Trophoblast cell (in vitro differentiated cells and primary cell): ENCODE data around the gene PDE4DIP.
"Not testable (repeated sequence)": the region's sequence is repeated elsewhere in the genome, so short reads cannot be mapped to it uniquely, and the experiment has no call there.

Experiments used
- DNase-seq, 2 donors: peaks; one replicate each; pipeline ENCODE4 v3.0.0-alpha.2; 2016
- H2AFZ ChIP-seq: 2 replicates; pipeline ENCODE4 v1.6.1; 2013; ENCODE audit warnings: low read length, moderate library complexity, mild to moderate bottlenecking; ENCODE audit not compliant: insufficient read depth, poor library complexity
- H2AK5ac ChIP-seq: 2 replicates; pipeline ENCODE4 v1.6.1; 2013; ENCODE audit warnings: mild to moderate bottlenecking, low read length
- H2BK120ac ChIP-seq: 2 replicates; pipeline ENCODE4 v1.6.1; 2013; ENCODE audit warnings: low read length, mild to moderate bottlenecking, moderate library complexity; ENCODE audit not compliant: insufficient read depth, poor library complexity
- H2BK12ac ChIP-seq: 2 replicates; pipeline ENCODE4 v1.6.1; 2013; ENCODE audit warnings: mild to moderate bottlenecking, low read length, moderate library complexity
- H2BK5ac ChIP-seq: 2 replicates; pipeline ENCODE4 v1.6.1; 2013; ENCODE audit warnings: low read length, low read depth, moderate library complexity, mild to moderate bottlenecking; ENCODE audit not compliant: poor library complexity
- H3K14ac ChIP-seq: 2 replicates; pipeline ENCODE4 v1.6.1; 2013; ENCODE audit warnings: mild to moderate bottlenecking, low read length
- H3K18ac ChIP-seq: 2 replicates; pipeline ENCODE4 v1.6.1; 2013; ENCODE audit warnings: mild to moderate bottlenecking, low read length
- H3K23ac ChIP-seq: 2 replicates; pipeline ENCODE4 v1.6.1; 2013; ENCODE audit warnings: low read length
- H3K27ac ChIP-seq: 2 replicates; pipeline ENCODE4 v1.5.1; 2013; ENCODE audit warnings: low read depth, mild to moderate bottlenecking, inconsistent platforms, low read length, moderate library complexity
- H3K27me3 ChIP-seq: 2 replicates; pipeline ENCODE4 v1.6.1; 2013; ENCODE audit warnings: inconsistent platforms, mild to moderate bottlenecking, low read length, moderate library complexity; ENCODE audit not compliant: insufficient read depth
- H3K36me3 ChIP-seq, 2 experiments: 1 replicate in 1 of 2; 2 replicates in 1 of 2; pipeline ENCODE4 v1.6.1; 2013; ENCODE audit warnings: low read length in 2 of 2, mild to moderate bottlenecking in 2 of 2, moderate library complexity in 1 of 2; ENCODE audit not compliant: insufficient read depth in 2 of 2, control insufficient read depth in 1 of 2
- H3K4ac ChIP-seq: 2 replicates; pipeline ENCODE4 v1.6.1; 2013; ENCODE audit warnings: low read depth, mild to moderate bottlenecking, low read length, moderate library complexity
- H3K4me1 ChIP-seq, 2 experiments: 1 replicate in 1 of 2; 2 replicates in 1 of 2; pipeline ENCODE4 v1.6.1; 2013; ENCODE audit warnings: low read length in 2 of 2, mild to moderate bottlenecking in 2 of 2, moderate library complexity in 1 of 2; ENCODE audit not compliant: insufficient read depth in 2 of 2, control insufficient read depth in 1 of 2
- H3K4me2 ChIP-seq: 2 replicates; pipeline ENCODE4 v1.6.1; 2013; ENCODE audit warnings: inconsistent platforms, mild to moderate bottlenecking, low read length, moderate library complexity
- H3K4me3 ChIP-seq: 2 replicates; pipeline ENCODE4 v1.5.1; 2013; ENCODE audit warnings: mild to moderate bottlenecking, low read depth, low read length, inconsistent platforms
- H3K79me1 ChIP-seq: one replicate; pipeline ENCODE4 v1.6.1; 2013; ENCODE audit warnings: low read length
- H3K79me2 ChIP-seq: 2 replicates; pipeline ENCODE4 v1.6.1; 2013; ENCODE audit warnings: low read length, mild to moderate bottlenecking; ENCODE audit not compliant: control insufficient read depth, insufficient read depth, poor library complexity
- H3K9ac ChIP-seq: 2 replicates; pipeline ENCODE4 v1.6.1; 2013; ENCODE audit warnings: mild to moderate bottlenecking, low read length
- H3K9me3 ChIP-seq: 2 replicates; pipeline ENCODE4 v1.6.1; 2013; ENCODE audit warnings: low read depth, mild to moderate bottlenecking, control low read depth, inconsistent platforms, low read length; ENCODE audit not compliant: insufficient read depth
- H4K12ac ChIP-seq: 2 replicates; pipeline ENCODE4 v1.6.1; 2013; ENCODE audit warnings: low read depth, mild to moderate bottlenecking, low read length, moderate library complexity
- H4K8ac ChIP-seq: 2 replicates; pipeline ENCODE4 v1.6.1; 2013; ENCODE audit warnings: low read depth, mild to moderate bottlenecking, low read length, moderate library complexity
- H4K91ac ChIP-seq: one replicate; pipeline ENCODE4 v1.6.1; 2013; ENCODE audit warnings: low read depth, mild to moderate bottlenecking, low read length, moderate library complexity
- WGBS: extraction: QIAGEN DNeasy Blood & Tissue Kit; methylation state at CpG from one replicate; pipeline ENCODE4 v1.1.7; 2013; ENCODE audit warnings: missing lambda C conversion rate; ENCODE audit not compliant: insufficient read length, insufficient coverage; ENCODE audit errors: extremely low coverage; 5-methylcytosine and 5-hydroxymethylcytosine counted together

PDE4DIP gene

DNA sequence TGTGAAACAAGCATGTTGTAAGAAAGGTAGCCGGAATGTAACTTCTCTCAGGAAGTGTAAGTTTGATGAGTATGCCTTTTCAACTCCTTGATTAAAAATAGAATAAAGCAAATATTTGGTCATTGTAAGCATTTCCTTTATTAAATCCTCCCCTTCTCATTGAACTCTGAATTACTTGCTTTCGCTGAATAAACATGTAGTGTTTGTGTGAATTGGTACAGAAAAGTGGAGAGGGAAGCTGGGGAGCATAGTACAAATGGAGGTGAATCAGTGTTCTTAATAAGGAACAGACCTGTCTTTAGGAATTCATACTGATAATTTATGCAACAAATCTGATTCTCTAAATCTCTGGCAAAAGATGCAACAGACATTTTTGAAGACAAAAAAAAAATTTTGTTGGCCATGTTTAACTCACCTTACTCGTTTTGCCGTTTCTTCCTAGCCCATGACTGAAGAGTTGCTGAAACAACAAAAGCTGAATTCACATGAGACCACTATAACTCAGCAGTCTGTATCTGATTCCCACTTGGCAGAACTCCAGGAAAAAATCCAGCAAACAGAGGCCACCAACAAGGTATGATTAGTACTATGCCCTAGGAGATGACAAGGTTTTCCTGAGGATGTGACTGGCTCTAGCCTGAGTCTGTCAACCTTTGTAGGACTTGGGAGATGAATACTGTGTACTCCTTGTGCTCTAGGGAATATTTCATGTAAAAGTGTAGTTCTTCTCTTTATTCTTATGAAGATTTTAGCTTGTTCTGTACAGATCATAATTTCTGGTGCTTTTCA lies 116.2 kb downstream of the PDE4DIP start:
- WGBS: no CpG with 5 or more reads among the region's 4 CpGs
- H3K14ac ChIP-seq, H3K36me3 ChIP-seq: not testable (repeated sequence)

DNA sequence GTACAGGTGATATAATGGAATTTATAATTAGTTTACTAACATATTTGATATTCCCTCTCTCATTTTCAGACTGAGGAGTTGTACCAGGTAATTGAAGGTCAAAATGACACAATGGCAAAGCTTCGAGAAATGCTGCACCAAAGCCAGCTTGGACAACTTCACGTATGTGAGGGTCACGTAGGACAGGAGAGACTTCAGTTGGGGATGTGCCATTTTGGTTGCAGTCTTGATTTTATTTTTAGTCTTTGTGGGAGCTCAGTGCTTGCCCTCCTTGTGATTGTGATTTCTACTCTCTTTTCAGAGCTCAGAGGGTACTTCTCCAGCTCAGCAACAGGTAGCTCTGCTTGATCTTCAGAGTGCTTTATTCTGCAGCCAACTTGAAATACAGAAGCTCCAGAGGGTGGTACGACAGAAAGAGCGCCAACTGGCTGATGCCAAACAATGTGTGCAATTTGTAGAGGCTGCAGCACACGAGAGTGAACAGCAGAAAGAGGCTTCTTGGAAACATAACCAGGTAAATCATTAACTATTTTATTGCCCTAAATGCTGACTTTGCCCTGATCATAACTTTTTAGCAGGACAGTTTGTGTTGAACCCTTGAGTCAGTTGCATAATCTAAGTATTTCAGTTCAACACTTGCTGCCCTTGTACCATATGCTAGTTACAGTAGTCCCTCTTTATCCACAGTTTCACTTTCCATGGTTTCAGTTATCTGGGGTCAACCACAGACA lies 118.1 kb downstream of the PDE4DIP start:
- H3K4me3 ChIP-seq, H3K9ac ChIP-seq, H3K27ac ChIP-seq, H2BK12ac ChIP-seq, H3K79me1 ChIP-seq, H3K36me3 ChIP-seq, H2BK120ac ChIP-seq, H4K91ac ChIP-seq, H3K27me3 ChIP-seq, H3K4me1 ChIP-seq, H2AK5ac ChIP-seq, DNase-seq, H3K14ac ChIP-seq, H3K4ac ChIP-seq, H2BK5ac ChIP-seq, H3K9me3 ChIP-seq, H3K4me2 ChIP-seq, H3K79me2 ChIP-seq, H4K8ac ChIP-seq, H3K18ac ChIP-seq, H4K12ac ChIP-seq, H2AFZ ChIP-seq, H3K23ac ChIP-seq: not testable (repeated sequence)
- no CpG with 5 or more reads among the region's 6 CpGs for WGBS

More for the DNA sequence above, 116.2 kb downstream of the PDE4DIP start:
- not testable (repeated sequence) for H3K18ac ChIP-seq, H3K4me3 ChIP-seq, H4K91ac ChIP-seq, H3K27me3 ChIP-seq, H2AK5ac ChIP-seq, H2AFZ ChIP-seq, H4K12ac ChIP-seq, H3K23ac ChIP-seq, H3K79me1 ChIP-seq, H2BK12ac ChIP-seq, H2BK120ac ChIP-seq, H4K8ac ChIP-seq, H3K27ac ChIP-seq, H3K4me1 ChIP-seq, H3K9ac ChIP-seq, H3K9me3 ChIP-seq, H3K4me2 ChIP-seq, DNase-seq, H2BK5ac ChIP-seq, H3K4ac ChIP-seq, H3K79me2 ChIP-seq

DNA sequence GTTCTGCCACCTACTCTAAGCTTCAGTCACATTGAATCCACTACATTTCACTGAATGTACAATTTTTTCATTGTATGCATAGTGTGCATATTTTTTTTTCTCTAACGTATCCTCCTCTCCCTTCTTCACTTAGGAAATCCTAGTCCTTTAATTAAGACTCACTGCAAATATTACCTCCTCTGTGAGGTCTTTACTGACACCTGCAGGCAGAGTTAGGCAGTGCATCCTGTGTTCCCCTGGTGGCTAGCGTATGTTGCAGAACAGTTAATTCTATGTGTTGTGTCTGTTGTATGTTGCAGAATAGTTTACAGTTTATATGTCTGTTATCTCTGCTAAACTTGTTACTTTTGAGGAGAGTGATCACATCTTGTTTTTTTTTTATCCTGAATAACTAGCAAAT lies 121.9 kb downstream of the PDE4DIP start:
- not testable (repeated sequence) for DNase-seq, H2AK5ac ChIP-seq, H3K79me2 ChIP-seq, H3K4ac ChIP-seq, H4K91ac ChIP-seq, H3K9ac ChIP-seq, H3K4me3 ChIP-seq, H2BK12ac ChIP-seq, H3K4me2 ChIP-seq, H3K27me3 ChIP-seq, H2BK120ac ChIP-seq, H3K18ac ChIP-seq, H3K27ac ChIP-seq, H3K36me3 ChIP-seq, H3K9me3 ChIP-seq, H3K14ac ChIP-seq, H2AFZ ChIP-seq, H4K8ac ChIP-seq, H3K4me1 ChIP-seq, H2BK5ac ChIP-seq, H3K23ac ChIP-seq, H4K12ac ChIP-seq, H3K79me1 ChIP-seq
- no CpG with 5 or more reads among the region's 2 CpGs for WGBS

DNA sequence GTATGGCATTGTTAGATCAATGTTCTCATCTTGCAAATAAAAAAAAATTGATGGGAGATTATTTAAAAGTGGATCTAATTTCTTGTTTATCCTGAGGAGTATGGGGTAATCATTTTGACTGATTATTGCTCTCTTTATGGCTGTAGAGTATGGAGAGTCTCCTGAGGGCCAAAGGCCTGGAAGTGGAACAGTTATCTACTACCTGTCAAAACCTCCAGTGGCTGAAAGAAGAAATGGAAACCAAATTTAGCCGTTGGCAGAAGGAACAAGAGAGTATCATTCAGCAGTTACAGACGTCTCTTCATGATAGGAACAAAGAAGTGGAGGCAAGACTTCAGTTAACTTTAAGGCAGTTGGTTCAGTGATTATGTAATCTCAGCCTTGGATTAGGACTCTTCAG lies 123.4 kb downstream of the PDE4DIP start:
- not testable (repeated sequence) for H2AFZ ChIP-seq, H4K8ac ChIP-seq, H3K14ac ChIP-seq, H3K79me2 ChIP-seq, H3K18ac ChIP-seq, H3K23ac ChIP-seq, H3K36me3 ChIP-seq, H4K12ac ChIP-seq, H3K9me3 ChIP-seq, H3K9ac ChIP-seq, H3K4ac ChIP-seq, H3K4me2 ChIP-seq, DNase-seq, H2BK5ac ChIP-seq, H4K91ac ChIP-seq, H3K27me3 ChIP-seq, H3K79me1 ChIP-seq, H3K4me3 ChIP-seq, H3K27ac ChIP-seq, H2BK12ac ChIP-seq, H2AK5ac ChIP-seq, H2BK120ac ChIP-seq, H3K4me1 ChIP-seq
- no CpG with 5 or more reads among the region's 2 CpGs for WGBS
